Uterus (tissue), 4 donors: ENCODE data around the gene KIAA0825. TPM values are rescaled to one million over a fixed set of nuclear protein-coding genes. Genes with fewer than 3 reads are reported as not detected.

Source experiments
- DNase-seq, 2 donors: peaks; one replicate each; pipeline ENCODE4 v3.0.0-alpha.2; 2019 to 2020
- H3K27ac ChIP-seq, 2 donors: fragments of 200-600 bp; sonication (generic); 1 replicate in 1 of 2; 2 replicates in 1 of 2; pipeline ENCODE4 v1.5.1; 2016 to 2018
- H3K27me3 ChIP-seq, 2 donors: fragments of 200-600 bp; sonication (generic); one replicate each; pipeline ENCODE4 v1.5.1; 2018 to 2019; ENCODE audit warnings: control low read depth in 1 of 2
- H3K36me3 ChIP-seq, 2 donors: fragments of 200-600 bp; sonication (generic); one replicate each; pipeline ENCODE4 v1.5.1; 2019; ENCODE audit warnings: control low read depth in 1 of 2
- H3K4me1 ChIP-seq, 2 donors: fragments of 200-600 bp; sonication (generic); one replicate each; pipeline ENCODE4 v1.5.1; 2018 to 2019; ENCODE audit warnings: control low read depth in 1 of 2
- H3K4me3 ChIP-seq, 2 donors: fragments of 200-600 bp; sonication (generic); 1 replicate in 1 of 2; 2 replicates in 1 of 2; pipeline ENCODE4 v1.5.1; 2018 to 2019; ENCODE audit warnings: mild to moderate bottlenecking in 1 of 2
- H3K9me3 ChIP-seq, 2 donors: fragments of 200-600 bp; sonication (generic); one replicate each; pipeline ENCODE4 v1.5.1; 2019; ENCODE audit warnings: control low read depth in 1 of 2
- CTCF ChIP-seq, 4 experiments: fragments of 200-600 bp in 2 of 4; fragments of 450-650 bp in 2 of 4; sonication (generic) in 2 of 4; IDR thresholded peaks; one replicate each; pipeline ENCODE4 v1.5.1; 2016 to 2019; ENCODE audit warnings: antibody characterized with exemption in 4 of 4, mild to moderate bottlenecking in 2 of 4, moderate library complexity in 1 of 4
- POLR2A ChIP-seq, 2 donors: fragments of 450-650 bp; IDR thresholded peaks; one replicate each; pipeline ENCODE4 v1.6.1; 2016; ENCODE audit warnings: antibody characterized with exemption in 2 of 2, mild to moderate bottlenecking in 1 of 2, moderate library complexity in 1 of 2
- intact Hi-C: fragments of 100-400 bp; cut with DNase I; formaldehyde crosslinking; loops from one replicate; pipeline ENCODE4 v1.15.1; 2023; ENCODE audit warnings: low total_unique reads
- total RNA-seq, 4 donors: library from RNA; depleted of rRNA in 3 of 4; stranded (reverse); fragments of >200 nt in 3 of 4; gene quantifications; one replicate each; pipeline versions ENCODE4 v1.1.0 to v1.2.4, GENCODE V29; 2014 to 2023
- donor health status: DM: yes; HTN: yes; CAD: no.

The KIAA0825 gene
- total RNA-seq, 4 donors from 2014 or later, result 1.5 to 34.6 (median 4.5) TPM

- DNase-seq, result no peak
- intact Hi-C loops, result no loop called here
- Histone ChIP-seq H3K9me3 (no peaks in the 10 kb centered on the region), H3K36me3 (no peaks in the 10 kb centered on the region), H3K27me3 (no peaks in the 10 kb centered on the region), H3K4me1 (no peaks in the 10 kb centered on the region), H3K27ac (no peak overlapping the region), H3K4me3 (no peak overlapping the region)
- TF ChIP-seq CTCF (IDR thresholded peaks at IDR 0.05), result no peak
- no peak for TF ChIP-seq POLR2A (IDR thresholded peaks at IDR 0.05)
These were observed 505.3 kb downstream of the KIAA0825 start for GRCh38 chr5:94113087-94113486.

GRCh38 chr5:94111209-94112004 is 507.0 kb downstream of the KIAA0825 start:
- Histone ChIP-seq H3K27me3 (no peaks in the 10 kb centered on the region), H3K27ac (peak overlapping the region; percentile 90 to 91)
- DNase-seq, result peak; percentile 93

GRCh38 chr5:94103514-94104245 is 514.7 kb downstream of the KIAA0825 start:
- TF ChIP-seq CTCF (IDR thresholded peaks at IDR 0.05) (no peak), POLR2A (IDR thresholded peaks at IDR 0.05) (no peak)
- Histone ChIP-seq H3K27ac (no peak overlapping the region), H3K27me3 (no peaks in the 10 kb centered on the region), H3K36me3 (no peaks in the 10 kb centered on the region), H3K9me3 (peaks cover 0 to 10% of the 10 kb centered on the region in 2 donors), H3K4me1 (no peaks in the 10 kb centered on the region), H3K4me3 (no peak overlapping the region)
- no peak for DNase-seq
- intact Hi-C loops, result no loop called here

More at GRCh38 chr5:94111209-94112004, 507.0 kb downstream of the KIAA0825 start:
- TF ChIP-seq CTCF (IDR thresholded peaks at IDR 0.05), result peak in 3 of 4 experiments; percentile 14 to 34 (median 19)
- TF ChIP-seq POLR2A (IDR thresholded peaks at IDR 0.05), result peak; percentile 27 to 58
- H3K9me3 ChIP-seq, result no peaks in the 10 kb centered on the region
- no peaks in the 10 kb centered on the region for H3K36me3 ChIP-seq
- intact Hi-C loops, result no loop called here
- H3K4me3 ChIP-seq, result peak overlapping the region; percentile 88 to 91
- no peaks in the 10 kb centered on the region for H3K4me1 ChIP-seq

Other genes with a start within 250 kb of the KIAA0825 start
- 10 to 100 TPM in 2 of 4 donors, 1 to 10 TPM in 2; 5.0 to 18.2 (median 11.8) TPM for gene SLF1, start 65 bp upstream of the KIAA0825 start, total RNA-seq